Effector CD4-positive, alpha-beta T cell (primary cell): ENCODE data around the gene GLIPR1L2.
A peak's percentile ranks its signal among the peaks of the same experiment; 100 is the strongest.
"Not testable (repeated sequence)": the region's sequence is repeated elsewhere in the genome, so short reads cannot be mapped to it uniquely, and the experiment has no call there.

Source experiments
- DNase-seq: peaks from one replicate; pipeline ENCODE4 v3.0.0-alpha.2; 2020

The GLIPR1L2 gene

GRCh38 chr12:75438059-75438754 lies 47.3 kb downstream of the GLIPR1L2 start:
- no peak for DNase-seq

- no peak for DNase-seq
Observed at GRCh38 chr12:75439048-75439447, 48.2 kb downstream of the GLIPR1L2 start.

DNA sequence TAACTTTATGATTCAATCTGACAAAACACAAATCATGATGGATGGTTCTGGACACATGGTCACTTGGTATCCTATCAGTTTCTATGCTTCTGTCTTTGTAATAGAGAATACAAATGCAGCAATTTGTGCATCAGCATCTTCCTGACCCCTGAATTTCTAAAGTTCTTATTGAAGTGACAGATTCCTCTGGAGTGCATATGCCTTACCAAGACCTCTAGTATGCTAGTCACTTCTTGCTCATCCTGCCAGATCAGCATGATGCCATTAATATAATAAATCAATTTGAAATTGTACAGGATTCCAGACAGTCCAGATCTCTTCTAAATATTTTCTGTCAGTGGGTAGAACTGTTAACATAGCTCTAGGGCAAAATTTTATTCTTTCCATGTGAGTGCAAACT lies 49.0 kb downstream of the GLIPR1L2 start:
- no peak for DNase-seq

GRCh38 chr12:75441687-75442449 lies 51.0 kb downstream of the GLIPR1L2 start:
- not testable (repeated sequence) for DNase-seq

GRCh38 chr12:75442454-75442853 lies 51.6 kb downstream of the GLIPR1L2 start:
- DNase-seq, result not testable (repeated sequence)

- DNase-seq, result no peak
Observed at GRCh38 chr12:75443709-75444108, 52.8 kb downstream of the GLIPR1L2 start.

- DNase-seq, result no peak
Observed at GRCh38 chr12:75444429-75445136, 53.7 kb downstream of the GLIPR1L2 start.

DNA sequence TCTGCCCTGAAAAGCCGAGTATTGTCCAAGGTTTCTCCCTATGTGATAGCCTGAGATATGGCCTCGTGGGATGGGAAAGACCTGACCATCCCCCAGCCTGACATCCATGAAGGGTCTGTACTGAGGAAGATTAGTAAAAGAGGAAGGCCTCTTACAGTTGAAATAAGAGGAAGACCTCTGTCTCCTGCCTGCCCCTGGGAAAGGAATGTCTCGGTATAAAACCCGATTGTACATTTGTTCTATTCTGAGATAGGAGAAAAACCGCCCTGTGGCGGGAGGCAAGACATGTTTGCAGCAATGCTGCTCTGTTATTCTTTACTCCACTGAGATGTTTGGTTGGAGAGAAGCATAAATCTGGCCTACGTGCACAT lies 54.2 kb downstream of the GLIPR1L2 start:
- not testable (repeated sequence) for DNase-seq

- no peak for DNase-seq
Observed at GRCh38 chr12:75446857-75447256, 56.0 kb downstream of the GLIPR1L2 start.

GRCh38 chr12:75447691-75448393 lies 57.0 kb downstream of the GLIPR1L2 start:
- DNase-seq, result no peak

DNA sequence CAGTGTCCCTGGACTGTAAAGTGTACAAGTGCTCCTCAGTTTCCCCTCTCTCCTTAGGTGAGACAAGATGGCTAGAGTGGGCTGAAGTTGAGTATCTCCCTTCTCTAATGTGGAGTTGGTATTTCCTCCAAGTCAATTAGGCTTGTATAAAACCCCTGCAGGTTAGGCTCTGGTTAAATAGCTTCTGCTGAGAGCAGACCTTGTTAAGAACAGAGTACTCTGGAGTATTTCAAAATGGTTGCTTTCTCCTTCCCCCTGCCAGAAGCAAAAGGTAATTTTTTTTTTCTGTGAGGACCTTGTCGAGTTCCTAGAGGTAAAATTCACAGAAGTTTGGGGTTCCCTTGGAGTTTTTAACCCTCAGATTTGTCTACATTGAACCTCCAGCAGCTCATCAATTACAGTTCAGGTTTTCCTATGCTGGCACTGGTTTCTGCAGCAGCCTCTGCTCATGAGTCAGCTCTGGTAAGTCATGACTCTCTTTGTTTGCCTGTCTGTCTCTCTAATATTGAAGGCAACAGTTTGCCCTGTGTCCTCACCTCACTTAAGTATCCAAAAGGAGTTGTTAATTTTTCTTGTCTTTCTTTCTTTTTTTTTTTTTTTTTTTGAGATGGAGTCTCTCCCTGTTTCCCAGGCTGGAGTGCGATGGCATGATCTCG lies 61.9 kb downstream of the GLIPR1L2 start:
- DNase-seq, result no peak

DNA sequence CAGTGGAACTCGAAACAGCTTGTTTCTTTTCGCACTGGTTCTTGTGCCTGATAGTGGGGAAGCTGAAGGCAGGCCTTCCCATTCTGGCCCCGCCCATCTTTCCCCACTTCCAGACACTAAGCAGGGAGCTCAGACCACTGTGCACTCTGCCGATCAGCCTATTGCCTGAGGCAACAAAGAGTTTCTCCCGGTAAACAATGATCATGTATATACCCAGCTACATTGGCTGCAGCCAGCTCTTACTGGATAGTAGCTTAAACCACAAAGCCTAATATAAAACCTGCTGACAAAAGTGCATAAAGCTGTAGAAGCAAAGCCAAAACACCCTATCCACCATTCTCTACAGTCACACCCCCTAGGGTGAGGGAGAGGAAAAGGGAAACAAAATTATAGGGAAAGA lies 65.0 kb downstream of the GLIPR1L2 start:
- no peak for DNase-seq

DNA sequence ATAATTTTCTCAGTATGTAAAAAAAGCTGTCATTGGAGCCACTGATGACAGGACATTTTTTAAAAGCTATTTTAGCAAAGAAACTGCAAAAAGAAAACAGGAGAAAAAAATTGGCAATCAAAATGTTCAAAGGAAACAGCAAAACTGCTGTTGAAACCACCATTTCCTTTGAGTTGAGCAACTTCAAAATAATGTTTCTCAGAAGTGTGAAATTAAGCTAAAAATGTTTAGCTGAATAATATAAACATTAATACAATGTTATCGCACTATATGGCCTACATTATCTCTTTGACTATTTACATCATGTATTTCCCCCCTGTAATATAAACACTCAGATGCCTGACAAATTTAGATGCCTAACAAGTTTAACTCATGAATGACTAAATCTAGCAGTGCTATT lies 66.3 kb downstream of the GLIPR1L2 start:
- DNase-seq, result no peak

- not testable (repeated sequence) for DNase-seq
Observed at GRCh38 chr12:75457866-75458265, 67.0 kb downstream of the GLIPR1L2 start.

GRCh38 chr12:75459755-75460154 lies 68.9 kb downstream of the GLIPR1L2 start:
- DNase-seq, result no peak

DNA sequence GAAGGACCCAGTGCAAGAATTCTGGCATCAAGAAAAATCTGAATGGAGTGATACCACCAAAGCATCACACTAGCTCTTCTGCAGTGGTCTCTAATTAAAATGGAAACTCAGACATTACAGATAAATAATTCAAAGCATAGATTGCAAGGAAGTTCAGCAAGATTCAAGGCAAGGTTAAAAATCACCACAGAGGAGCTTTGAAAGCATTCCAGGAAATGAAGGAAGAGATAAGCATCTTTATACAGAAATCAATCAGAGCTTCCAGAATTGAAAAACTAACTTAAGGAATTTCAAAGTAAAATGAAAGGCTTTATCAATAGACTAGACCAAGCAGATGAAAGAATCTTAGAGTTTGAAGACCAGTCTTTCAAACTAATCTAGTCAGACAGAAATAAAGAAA lies 69.3 kb downstream of the GLIPR1L2 start:
- no peak for DNase-seq

DNA sequence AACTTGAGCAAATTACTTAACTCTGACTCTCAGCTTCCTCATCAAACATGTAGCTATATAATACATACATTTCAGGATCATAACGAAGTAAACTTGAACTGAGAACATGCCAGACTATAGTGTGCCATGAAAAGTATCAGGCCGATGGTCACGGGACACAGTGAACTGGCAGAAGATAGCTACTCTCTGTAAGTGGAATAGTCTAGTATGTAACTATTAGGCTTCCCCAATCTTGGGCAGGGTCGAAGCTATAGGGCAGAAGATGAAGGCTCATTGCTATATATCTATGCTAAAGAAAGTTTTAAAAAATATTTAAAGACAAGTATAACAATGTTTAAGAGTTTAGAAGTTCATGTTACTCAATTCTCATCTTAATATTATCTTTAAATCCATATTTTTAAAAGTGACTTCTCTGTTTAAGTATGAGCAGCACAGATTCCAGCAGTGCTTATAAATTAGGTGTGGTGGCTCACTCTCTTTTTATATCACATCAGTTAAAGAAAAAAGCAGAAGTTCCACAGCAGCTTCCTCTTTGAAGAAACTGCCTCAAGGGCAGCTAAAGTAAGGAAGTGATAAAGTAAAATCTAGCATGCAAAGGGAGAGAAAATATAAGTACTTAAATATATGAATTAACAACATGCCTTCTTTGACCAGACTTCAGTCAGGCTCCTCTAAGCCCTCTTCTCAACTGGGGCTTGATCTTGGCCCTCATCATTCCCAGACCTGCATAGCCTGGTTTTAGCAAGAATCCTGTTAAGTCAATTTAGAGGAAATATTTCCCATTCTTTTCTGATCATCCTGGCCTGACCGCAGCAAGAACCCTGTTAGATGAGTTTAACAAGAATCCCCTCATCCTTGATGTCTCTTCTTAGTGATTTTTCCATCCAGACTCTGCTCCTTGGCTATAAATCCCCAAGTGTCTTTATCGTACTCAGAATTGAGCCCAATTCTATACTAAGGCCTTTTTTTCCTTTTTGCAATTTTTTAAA lies 81.3 kb downstream of the GLIPR1L2 start:
- no peak for DNase-seq

- DNase-seq, result no peak
Observed at GRCh38 chr12:75474116-75474515, 83.2 kb downstream of the GLIPR1L2 start.

DNA sequence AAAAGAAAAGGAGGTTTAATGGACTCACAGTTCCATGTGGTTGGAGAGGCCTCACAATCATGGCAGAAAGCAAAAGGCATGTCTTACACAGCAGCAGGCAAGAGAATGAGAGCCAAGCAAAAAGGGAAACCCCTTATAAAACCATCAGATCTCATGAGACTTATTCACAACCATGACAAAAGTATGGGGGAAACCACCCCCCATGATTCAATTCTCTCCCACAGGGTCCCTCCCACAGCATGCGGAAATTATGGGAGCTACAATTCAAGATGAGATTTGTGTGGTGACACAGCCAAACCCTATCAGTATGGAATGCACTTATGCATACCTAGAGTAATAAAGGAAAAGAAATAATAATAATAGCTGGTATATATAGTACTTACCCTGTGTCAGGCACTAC lies 85.2 kb downstream of the GLIPR1L2 start:
- DNase-seq, result no peak

- no peak for DNase-seq
Observed at GRCh38 chr12:75477137-75477536, 86.2 kb downstream of the GLIPR1L2 start.

DNA sequence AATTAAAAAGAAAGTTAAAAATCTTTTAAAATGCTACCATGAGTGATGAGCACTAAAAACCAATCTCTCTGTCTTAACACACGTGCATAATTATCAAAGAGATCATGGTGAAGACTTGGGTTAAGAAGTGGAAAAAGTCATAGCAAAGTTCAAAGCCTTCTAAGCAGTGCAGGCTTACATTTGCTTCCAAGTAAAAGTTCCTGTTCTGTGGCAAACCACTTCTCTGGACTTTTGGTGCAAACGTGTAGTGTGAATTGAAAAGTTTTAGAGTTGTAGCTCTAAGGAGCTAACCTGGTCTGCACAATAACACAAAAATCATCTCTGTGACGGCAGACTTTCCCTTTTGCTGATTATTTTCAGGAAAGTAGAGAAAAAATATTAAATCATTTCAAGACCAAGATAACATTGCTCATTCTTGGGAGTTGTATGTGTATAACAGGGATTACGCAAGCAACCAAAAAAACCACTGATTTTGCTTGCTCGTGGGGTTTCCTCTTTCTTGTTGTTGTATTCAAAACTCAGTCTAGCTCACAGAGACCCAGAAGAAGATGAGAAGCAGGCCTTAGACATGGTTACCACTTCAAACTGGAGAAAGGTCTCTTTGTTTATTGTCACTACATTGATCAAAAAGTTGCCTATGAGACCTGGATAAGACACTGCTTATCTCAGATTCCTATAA lies 87.4 kb downstream of the GLIPR1L2 start:
- DNase-seq, result peak; percentile 34
